ENCODE results near the gene POLE3. TPM values are rescaled to one million over a fixed set of nuclear protein-coding genes. Genes with fewer than 3 reads are reported as not detected.
"Not testable (repeated sequence)": the region's sequence is repeated elsewhere in the genome, so short reads cannot be mapped to it uniquely, and the experiment has no call there.

POLE3 gene
- 53.9 and 65.9 TPM in 2 replicates for total RNA-seq
- 40.0 TPM for polyA plus RNA-seq (2012)

GRCh38 chr9:113410207-113410864 is at the start of gene POLE3, which contains the start of gene C9orf43:
POLE3 (minus strand) TSS chr9:113410675; CDS start chr9:113410293, 382 bp downstream.
C9orf43 (plus strand) TSS chr9:113410747; CDS start chr9:113413494, 2,747 bp downstream.
- DNase-seq (ENCODE audit: low read depth): peak; percentile 97

- no peak for DNase-seq (ENCODE audit: low read depth)
Observed at GRCh38 chr9:113456235-113456634, 45.8 kb upstream of the POLE3 start.

- DNase-seq (ENCODE audit: low read depth): peak; percentile 80
Observed at GRCh38 chr9:113454914-113455761, 44.7 kb upstream of the POLE3 start.

GRCh38 chr9:113452113-113452605 is 41.7 kb upstream of the POLE3 start:
- DNase-seq (ENCODE audit: low read depth): no peak

- no peak for DNase-seq (ENCODE audit: low read depth)
Observed at GRCh38 chr9:113449376-113449775, 38.9 kb upstream of the POLE3 start.

GRCh38 chr9:113446323-113446740 is 35.9 kb upstream of the POLE3 start:
- DNase-seq (ENCODE audit: low read depth): peak; percentile 72

GRCh38 chr9:113444736-113445135 is 34.3 kb upstream of the POLE3 start:
- DNase-seq (ENCODE audit: low read depth): no peak

- not testable (repeated sequence) for DNase-seq (ENCODE audit: low read depth)
Observed at GRCh38 chr9:113437716-113438115, 27.2 kb upstream of the POLE3 start.

GRCh38 chr9:113436728-113437515 is 26.4 kb upstream of the POLE3 start:
- DNase-seq (ENCODE audit: low read depth): no peak

- no peak for DNase-seq (ENCODE audit: low read depth)
Observed at GRCh38 chr9:113431191-113431590, 20.7 kb upstream of the POLE3 start.

GRCh38 chr9:113428062-113428615 is 17.7 kb upstream of the POLE3 start:
- DNase-seq (ENCODE audit: low read depth): peak; percentile 59

GRCh38 chr9:113427629-113428028 is 17.2 kb upstream of the POLE3 start:
- DNase-seq (ENCODE audit: low read depth): no peak

GRCh38 chr9:113426701-113427100 is 16.2 kb upstream of the POLE3 start:
- no peak for DNase-seq (ENCODE audit: low read depth)

- DNase-seq (ENCODE audit: low read depth): no peak
Observed at GRCh38 chr9:113425072-113425471, 14.6 kb upstream of the POLE3 start.

GRCh38 chr9:113421726-113422125 is 11.3 kb upstream of the POLE3 start:
- DNase-seq (ENCODE audit: low read depth): no peak

- no peak for DNase-seq (ENCODE audit: low read depth)
Observed at GRCh38 chr9:113417370-113417769, 6.9 kb upstream of the POLE3 start.

GRCh38 chr9:113416149-113416721 is 5.8 kb upstream of the POLE3 start:
- no peak for DNase-seq (ENCODE audit: low read depth)

- no peak for DNase-seq (ENCODE audit: low read depth)
Observed at GRCh38 chr9:113409883-113410206, 630 bp downstream of the POLE3 start.

GRCh38 chr9:113409481-113409880 is 994 bp downstream of the POLE3 start:
- no peak for DNase-seq (ENCODE audit: low read depth)

- peak; percentile 73 for DNase-seq (ENCODE audit: low read depth)
Observed at GRCh38 chr9:113406873-113407511, 3.5 kb downstream of the POLE3 start.

Measured in myocyte (in vitro differentiated cells).